ENCODE data around the gene ATP9A.
"Not testable (repeated sequence)": the region's sequence is repeated elsewhere in the genome, so short reads cannot be mapped to it uniquely, and the experiment has no call there.

- TF ChIP-seq CTCF, EZH2 (IDR thresholded peaks at IDR 0.05): not testable (repeated sequence)
Measured at GRCh38 chr20:51765381-51765780, 2.8 kb downstream of the ATP9A start.

Data from neural progenitor cell (in vitro differentiated cells).